Peyer's patch (tissue), 4 donors: ENCODE data around the gene CCT3.

Source experiments
- POLR2A ChIP-seq, 2 donors: fragments of 450-650 bp; IDR thresholded peaks; one replicate each; pipeline ENCODE4 v1.5.1; 2017; ENCODE audit warnings: antibody characterized with exemption in 2 of 2, mild to moderate bottlenecking in 2 of 2, moderate library complexity in 2 of 2
- TF ChIP-seq, protein P1 (sequence below), 6 experiments: fragments of 450-650 bp in 4 of 6; fragments of 200-600 bp in 2 of 6; sonication (generic) in 1 of 6; IDR thresholded peaks; one replicate each; pipeline ENCODE4 v1.5.1; 2017 to 2019; ENCODE audit warnings: antibody characterized with exemption in 6 of 6, mild to moderate bottlenecking in 3 of 6, moderate library complexity in 1 of 6

DNA sequence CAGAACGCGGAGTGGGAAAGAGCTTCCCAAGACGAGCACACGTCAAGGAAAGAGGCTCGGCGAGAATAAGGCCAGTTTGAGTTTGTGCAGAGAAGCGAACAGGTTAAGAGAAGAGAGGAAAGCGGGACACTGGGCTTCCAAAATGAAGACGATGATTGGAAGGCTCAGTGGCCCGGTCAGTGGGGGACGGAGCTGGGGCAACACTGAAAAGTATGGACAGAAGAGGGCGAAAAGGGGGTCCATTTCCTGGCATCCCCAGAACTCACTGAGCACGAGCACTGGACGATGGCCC lies 258 bp downstream of the CCT3 start:
- TF ChIP-seq, protein P1, sequence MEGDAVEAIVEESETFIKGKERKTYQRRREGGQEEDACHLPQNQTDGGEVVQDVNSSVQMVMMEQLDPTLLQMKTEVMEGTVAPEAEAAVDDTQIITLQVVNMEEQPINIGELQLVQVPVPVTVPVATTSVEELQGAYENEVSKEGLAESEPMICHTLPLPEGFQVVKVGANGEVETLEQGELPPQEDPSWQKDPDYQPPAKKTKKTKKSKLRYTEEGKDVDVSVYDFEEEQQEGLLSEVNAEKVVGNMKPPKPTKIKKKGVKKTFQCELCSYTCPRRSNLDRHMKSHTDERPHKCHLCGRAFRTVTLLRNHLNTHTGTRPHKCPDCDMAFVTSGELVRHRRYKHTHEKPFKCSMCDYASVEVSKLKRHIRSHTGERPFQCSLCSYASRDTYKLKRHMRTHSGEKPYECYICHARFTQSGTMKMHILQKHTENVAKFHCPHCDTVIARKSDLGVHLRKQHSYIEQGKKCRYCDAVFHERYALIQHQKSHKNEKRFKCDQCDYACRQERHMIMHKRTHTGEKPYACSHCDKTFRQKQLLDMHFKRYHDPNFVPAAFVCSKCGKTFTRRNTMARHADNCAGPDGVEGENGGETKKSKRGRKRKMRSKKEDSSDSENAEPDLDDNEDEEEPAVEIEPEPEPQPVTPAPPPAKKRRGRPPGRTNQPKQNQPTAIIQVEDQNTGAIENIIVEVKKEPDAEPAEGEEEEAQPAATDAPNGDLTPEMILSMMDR (IDR thresholded peaks at IDR 0.05), result no peak
- TF ChIP-seq POLR2A (IDR thresholded peaks at IDR 0.05), result no peak
